A549 (cell line): ENCODE measurements around the gene LRRFIP2. TPM values are rescaled to one million over a fixed set of nuclear protein-coding genes. Genes with fewer than 3 reads are reported as not detected.

Experiments
- ATAC-seq, 2 experiments: fragments of 200-7000 bp in 1 of 2; fragments of >200 bp in 1 of 2; cut with Nextera tagmentation in 1 of 2; cut with Tn5 transposase in 1 of 2; 3 replicates each; pipeline versions ENCODE4 v1.8.0 to v1.9.1; 2018 to 2020; ENCODE audit warnings: mild to moderate bottlenecking in 1 of 2, moderate library complexity in 1 of 2
- CTCF ChIA-PET: fragments of 300-600 bp; sonication (Branson Sonifier 250); formaldehyde crosslinking; extraction: SDS; loops from one replicate; lab custom pipeline; 2021; ENCODE audit warnings: antibody characterized with exemption, inconsistent platforms; lab: Yijun Ruan, JAX
- POLR2A ChIA-PET: fragments of 350-600 bp; formaldehyde crosslinking; extraction: SDS; loops from one replicate; lab custom pipeline; 2021; ENCODE audit warnings: antibody characterized with exemption, inconsistent platforms; lab: Yijun Ruan, JAX
- DNase-seq, 2 experiments: peaks; one replicate each; pipeline versions ENCODE4 v3.0.0 to v3.0.0-alpha.2; 2011 to 2016; ENCODE audit warnings: low read depth in 1 of 2, low spot score in 1 of 2
- FAIRE-seq: peaks from 2 replicates; lab custom pipeline; 2011; peaks lifted over from hg19 to GRCh38; lab: Jason Lieb, UNC
- H3K27ac ChIP-seq, 2 experiments: fragments of >200 bp; sonication (Bioruptor Twin); formaldehyde crosslinking; 3 replicates each; pipeline ENCODE4 v1.5.1; 2016 to 2017
- H3K4me1 ChIP-seq: fragments of >200 bp; sonication (Bioruptor Twin); formaldehyde crosslinking; 3 replicates; pipeline ENCODE4 v1.6.1; 2016
- H3K4me2 ChIP-seq: fragments of >200 bp; sonication (Bioruptor Twin); formaldehyde crosslinking; 3 replicates; pipeline ENCODE4 v1.6.1; 2016
- H3K4me3 ChIP-seq: fragments of >200 bp; sonication (Bioruptor Twin); formaldehyde crosslinking; 3 replicates; pipeline ENCODE4 v1.5.1; 2016
- H3K9me3 ChIP-seq: fragments of >200 bp; sonication (Bioruptor Twin); formaldehyde crosslinking; 3 replicates; pipeline ENCODE4 v1.6.1; 2016
- CHD4 ChIP-seq: fragments of 200-600 bp; sonication (generic); IDR thresholded peaks from 2 replicates; pipeline ENCODE4 v1.6.1; 2016; ENCODE audit warnings: antibody characterized with exemption, mild to moderate bottlenecking, borderline replicate concordance
- FOXS1 ChIP-seq: fragments of 250-450 bp; sonication (Bioruptor Pico); IDR thresholded peaks from 2 replicates; pipeline ENCODE4 v1.5.0; 2020; ENCODE audit warnings: mild to moderate bottlenecking, moderate library complexity
- GATA3 ChIP-seq: IDR thresholded peaks from 2 replicates; pipeline ENCODE4 v1.6.1; 2012; ENCODE audit warnings: borderline replicate concordance
- HES2 ChIP-seq: fragments of >200 bp; sonication (Bioruptor Twin); formaldehyde crosslinking; IDR thresholded peaks from 2 replicates; pipeline ENCODE4 v1.6.1; 2016
- HMGXB4 ChIP-seq: fragments of 250-450 bp; sonication (Bioruptor Pico); IDR thresholded peaks from 2 replicates; pipeline ENCODE4 v1.5.0; 2021; ENCODE audit warnings: mild to moderate bottlenecking, moderate library complexity, borderline replicate concordance
- JUNB ChIP-seq: fragments of >200 bp; sonication (Bioruptor Twin); formaldehyde crosslinking; IDR thresholded peaks from 2 replicates; pipeline ENCODE4 v1.6.1; 2016
- MAFK ChIP-seq: fragments of 450-650 bp; IDR thresholded peaks from 2 replicates; pipeline ENCODE4 v1.6.1; 2014; ENCODE audit not compliant: partially characterized antibody
- NR3C1 ChIP-seq: fragments of >200 bp; sonication (Bioruptor Twin); formaldehyde crosslinking; IDR thresholded peaks from 3 replicates; pipeline ENCODE4 v1.6.1; 2017
- PHF8 ChIP-seq: fragments of 200-600 bp; sonication (generic); IDR thresholded peaks from 2 replicates; pipeline ENCODE4 v1.6.1; 2016; ENCODE audit warnings: low read depth, mild to moderate bottlenecking, antibody characterized with exemption, moderate library complexity, borderline replicate concordance
- POLR2AphosphoS2 ChIP-seq: conservative IDR thresholded peaks from 2 replicates; pipeline ENCODE4 v1.6.1; 2012; ENCODE audit warnings: low read length, improper control_type of control experiment, inconsistent platforms
- RAD21 ChIP-seq, 2 experiments: fragments of >200 bp in 1 of 2; sonication (Bioruptor Twin) in 1 of 2; formaldehyde crosslinking in 1 of 2; IDR thresholded peaks in 1 of 2; conservative IDR thresholded peaks in 1 of 2; 2 replicates in 1 of 2; 3 replicates in 1 of 2; pipeline ENCODE4 v1.6.1; 2012 to 2018; ENCODE audit warnings: inconsistent platforms in 1 of 2
- REST ChIP-seq: fragments of 200-600 bp; sonication (generic); IDR thresholded peaks from 2 replicates; pipeline ENCODE4 v1.6.1; 2016; ENCODE audit warnings: antibody characterized with exemption, mild to moderate bottlenecking, moderate library complexity
- SMC3 ChIP-seq: fragments of >200 bp; sonication (Bioruptor Twin); formaldehyde crosslinking; IDR thresholded peaks from 3 replicates; pipeline ENCODE4 v1.6.1; 2018; ENCODE audit warnings: inconsistent platforms
- USF2 ChIP-seq: fragments of 450-650 bp; IDR thresholded peaks from 2 replicates; pipeline ENCODE4 v1.6.1; 2014; ENCODE audit warnings: antibody characterized with exemption
- ZC3H11A ChIP-seq: fragments of 450-650 bp; IDR thresholded peaks from 2 replicates; pipeline ENCODE4 v1.6.1; 2014; ENCODE audit warnings: antibody characterized with exemption, mild to moderate bottlenecking
- WGBS: methylation state at CpG from one replicate; pipeline ENCODE4 v1.1.6; 2017; ENCODE audit errors: missing lambda C conversion rate; 5-methylcytosine and 5-hydroxymethylcytosine counted together
- polyA plus RNA-seq, 4 experiments: library from polyadenylated mRNA; depleted of rRNA in 3 of 4; stranded (reverse); fragments of >200 nt; fragmentation: RNase III in 1 of 4; extraction: RNeasy Plus Mini Kit Qiagen cat#74134 plus additional on column Dnase treatment in 1 of 4; gene quantifications; 2 replicates in 3 of 4; 3 replicates in 1 of 4; pipeline ENCODE4 v1.2.3, GENCODE V29; 2011 to 2017

LRRFIP2 gene
- polyA plus RNA-seq, 2 of the 4 experiments (the other 2 are of a cell fraction) = 48.0 to 66.4 TPM

- no peaks in the 10 kb centered on the region for H3K9me3 ChIP-seq
- CTCF ChIA-PET = interaction anchor here (0.6 to 1.5 kb wide), 2 partner anchors 12 to 20 kb away, joined by 3 read pairs; no protein-coding TSS in a partner anchor
- peak overlapping the region; percentile 64 to 72 for H3K27ac ChIP-seq
- H3K4me1 ChIP-seq = peaks cover 58% of the 10 kb centered on the region
- peak; percentile 54 to 76; a peak in 5 of 6 replicates for ATAC-seq
- FAIRE-seq = no peak
- POLR2A ChIA-PET = no interaction called here
- peak; percentile 10 to 18 for DNase-seq
- H3K4me3 ChIP-seq = 0 out of 3 replicates have a peak overlapping the region, but pooled peaks have one; percentile 1
- TF ChIP-seq CHD4 = no peak
- no peak for TF ChIP-seq JUNB
- no peak for TF ChIP-seq USF2
- TF ChIP-seq REST = no peak
- TF ChIP-seq POLR2AphosphoS2 = no peak
- no peak for TF ChIP-seq HES2
- no peak for TF ChIP-seq NR3C1
- TF ChIP-seq ZC3H11A = no peak
- no peak for TF ChIP-seq HMGXB4 (CRISPR knock-in tag)
- no peak for TF ChIP-seq GATA3
- TF ChIP-seq PHF8 = no peak
- TF ChIP-seq SMC3 = no peak
- 6% methylated on average over 2 of the region's 2 CpGs for WGBS
- H3K4me2 ChIP-seq = peak overlapping the region; percentile 67
Observed at GRCh38 chr3:37103103-37103808, 71.1 kb downstream of the LRRFIP2 start.

- Histone ChIP-seq H3K4me2 (no peak overlapping the region), H3K27ac (no peak overlapping the region), H3K4me3 (no peak overlapping the region), H3K4me1 (peaks cover 81% of the 10 kb centered on the region), H3K9me3 (no peaks in the 10 kb centered on the region)
- FAIRE-seq = no peak
- no peak for DNase-seq
- ChIA-PET POLR2A (no interaction called here), CTCF (interaction anchor here (0.6 kb wide), 1 partner anchor 15 kb away, joined by 3 read pairs; no protein-coding TSS in a partner anchor)
- ATAC-seq = no peak
- 63% methylated on average over 1 of the region's 1 CpG for WGBS
- TF ChIP-seq MAFK (peak; percentile 43), FOXS1 (CRISPR knock-in tag) (no peak)
Observed at GRCh38 chr3:37100411-37100810, 74.0 kb downstream of the LRRFIP2 start.

- CTCF ChIA-PET = no interaction called here
- POLR2A ChIA-PET = no interaction called here
Observed at GRCh38 chr3:37099469-37099868, 74.9 kb downstream of the LRRFIP2 start.

More at GRCh38 chr3:37099469-37099868, 74.9 kb downstream of the LRRFIP2 start:
- FAIRE-seq = no peak
- Histone ChIP-seq H3K4me3 (no peak overlapping the region), H3K27ac (0 out of 6 replicates have a peak overlapping the region, but pooled peaks of 1 of the 2 experiments have one; percentile 42), H3K9me3 (no peaks in the 10 kb centered on the region), H3K4me2 (peak overlapping the region; percentile 33), H3K4me1 (peaks cover 72% of the 10 kb centered on the region)
- peak; percentile 49 for TF ChIP-seq MAFK
- no peak for TF ChIP-seq RAD21 (conservative IDR thresholded peaks at IDR 0.05 in 1 of 2, IDR thresholded peaks at IDR 0.05 in 1 of 2)
- no peak for DNase-seq
- ATAC-seq = no peak
